Central memory CD4-positive, alpha-beta T cell (primary cell): ENCODE results near the gene CAPRIN1.

ENCODE experiments used
- DNase-seq: peaks from one replicate; pipeline ENCODE4 v3.0.0; 2022

Gene CAPRIN1

DNA sequence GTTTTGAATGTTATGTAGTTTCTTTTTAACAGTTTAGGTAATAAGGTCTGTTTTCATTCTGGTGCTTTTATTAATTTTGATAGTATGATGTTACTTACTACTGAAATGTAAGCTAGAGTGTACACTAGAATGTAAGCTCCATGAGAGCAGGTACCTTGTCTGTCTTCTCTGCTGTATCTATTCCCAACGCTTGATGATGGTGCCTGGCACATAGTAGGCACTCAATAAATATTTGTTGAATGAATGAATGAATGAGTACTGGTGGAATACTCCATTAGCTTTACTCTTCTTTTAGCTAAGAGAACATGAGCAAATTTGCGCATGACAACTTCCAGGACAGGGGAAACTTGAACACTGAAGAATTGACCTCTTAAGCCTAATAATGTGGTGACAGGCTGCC lies 47.3 kb downstream of the CAPRIN1 start:
- DNase-seq, result no peak

DNA sequence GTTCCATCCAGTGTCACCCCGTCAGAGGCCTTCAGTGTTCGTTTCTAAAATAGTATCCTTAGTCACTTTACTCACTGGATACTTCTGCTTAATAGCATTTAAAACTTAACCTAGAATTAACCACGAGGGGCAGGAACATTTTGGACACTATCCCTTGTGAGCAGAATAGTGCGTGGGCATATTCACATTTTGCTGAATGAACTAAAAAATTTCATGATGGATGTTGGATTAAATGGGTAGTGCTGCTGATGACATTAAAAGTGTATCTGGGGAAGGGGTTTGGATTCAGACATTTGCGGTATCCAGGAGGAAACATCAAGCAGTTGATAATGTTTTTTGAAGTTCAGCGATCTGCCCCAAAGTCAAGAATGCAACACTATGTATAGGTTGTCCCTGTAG lies 53.1 kb downstream of the CAPRIN1 start:
- DNase-seq, result no peak

DNA sequence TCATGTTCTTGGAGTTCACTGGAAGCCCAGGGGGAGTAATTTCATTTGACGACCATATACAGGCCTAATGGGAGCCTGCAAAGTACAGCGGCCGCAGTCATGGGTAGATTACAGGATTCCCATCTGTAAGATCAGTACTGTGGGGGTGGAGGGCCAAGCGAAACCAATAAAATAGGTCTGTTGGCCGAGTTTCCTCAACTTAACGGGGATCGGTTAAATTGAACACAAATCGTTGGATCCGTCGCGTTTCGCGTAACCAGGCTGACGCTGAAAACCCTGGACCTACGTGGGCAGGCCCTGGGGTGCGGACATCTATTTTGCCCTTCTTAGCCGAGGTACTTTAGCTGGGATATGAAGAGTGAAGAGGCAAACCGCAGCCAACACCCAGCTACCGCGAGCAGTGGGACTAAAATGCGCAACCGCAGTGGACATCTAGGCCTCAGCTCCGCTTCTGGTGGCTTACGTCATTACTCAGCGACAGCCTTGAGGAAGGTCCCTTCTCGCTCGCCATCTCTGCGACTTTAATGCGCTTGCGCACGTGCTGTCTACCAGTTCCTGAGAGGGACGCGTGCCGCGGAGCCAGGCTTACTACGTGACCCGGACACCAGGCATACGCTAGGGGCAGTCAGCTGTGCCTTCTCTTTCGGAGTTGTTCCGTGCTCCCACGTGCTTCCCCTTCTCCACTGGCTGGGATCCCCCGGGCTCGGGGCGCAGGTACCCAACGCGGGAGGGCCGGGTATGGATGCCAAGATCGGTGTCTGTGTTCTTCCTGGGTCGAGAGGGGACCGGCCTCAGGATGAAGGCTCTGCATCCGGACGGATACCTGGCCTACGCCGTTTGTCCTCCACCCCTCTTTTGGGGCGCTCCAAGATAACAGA lies 53.8 kb downstream of the CAPRIN1 start, which contains the start of gene NAT10:
Gene NAT10 (plus strand): TSS at position 551 of the 878 bp plus-strand sequence. CDS start 2,597 bp downstream, outside the sequence.
- DNase-seq, result peak; percentile 98

DNA sequence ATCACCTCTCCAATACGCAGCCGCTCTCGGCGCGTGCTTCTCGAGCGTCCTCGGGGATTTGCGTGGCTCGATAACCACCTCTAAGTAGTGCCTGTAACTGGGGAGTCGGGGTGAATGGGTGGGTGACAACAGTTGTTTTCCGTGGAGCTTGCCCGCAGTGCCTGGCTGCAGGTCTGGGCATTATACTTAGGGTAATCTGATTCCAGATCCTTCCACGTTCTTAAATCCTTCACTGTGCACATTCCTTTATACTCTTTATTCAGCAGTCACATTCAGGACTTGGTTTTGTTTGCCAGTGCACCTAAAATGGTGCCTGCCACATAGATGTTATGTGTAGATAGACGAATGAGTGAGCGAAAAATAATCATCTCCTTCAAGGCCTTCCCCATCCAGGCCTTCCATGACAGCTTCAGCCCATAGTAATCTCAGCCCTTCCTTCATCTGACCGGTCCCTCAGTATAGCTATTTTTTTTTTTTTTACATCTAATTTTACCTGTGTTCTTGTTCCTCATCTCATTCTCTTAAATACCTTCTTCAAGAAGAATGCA lies 54.5 kb downstream of the CAPRIN1 start:
- DNase-seq, result no peak

DNA sequence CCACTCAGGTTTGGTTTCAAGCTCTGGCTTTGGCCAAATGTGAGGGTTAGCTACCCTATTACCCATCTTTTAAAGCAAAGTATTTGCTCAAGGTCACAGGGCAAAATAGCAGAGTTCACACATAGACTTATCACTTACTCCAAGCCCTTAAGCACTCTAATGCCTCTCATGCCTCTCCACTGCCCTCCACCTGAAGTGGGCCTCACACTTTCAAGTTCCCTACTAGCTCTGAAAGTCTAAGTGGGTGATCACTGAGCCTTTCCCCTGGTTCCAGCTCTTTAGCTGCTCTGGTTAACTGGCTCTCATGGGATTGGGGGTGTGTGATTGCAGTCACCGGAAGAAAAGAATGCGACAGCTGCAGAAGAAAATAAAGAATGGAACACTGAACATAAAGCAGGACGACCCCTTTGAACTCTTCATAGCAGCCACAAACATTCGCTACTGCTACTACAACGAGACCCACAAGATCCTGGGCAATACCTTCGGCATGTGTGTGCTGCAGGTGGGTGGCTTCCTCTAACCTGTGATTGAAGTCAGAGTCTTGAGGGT lies 60.3 kb downstream of the CAPRIN1 start:
- DNase-seq, result no peak

DNA sequence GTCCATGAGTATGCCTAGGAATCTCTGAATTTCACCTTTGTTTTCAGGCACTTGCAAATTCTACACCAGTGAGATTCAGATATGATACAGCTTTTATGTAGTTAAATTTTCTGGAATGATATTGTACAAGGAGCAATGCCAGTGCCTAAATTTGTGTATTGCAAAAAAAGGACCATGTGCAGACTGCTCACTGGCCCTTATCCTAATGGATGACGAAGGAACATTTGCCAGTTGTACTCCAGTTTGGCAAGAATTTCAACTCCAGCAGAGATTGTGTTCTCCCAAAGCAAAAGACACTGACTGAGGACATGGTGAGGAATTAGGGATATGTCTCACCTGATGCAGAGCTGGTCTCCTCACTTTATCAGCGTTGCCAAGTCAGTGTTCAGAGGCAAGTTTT lies 62.5 kb downstream of the CAPRIN1 start:
- DNase-seq, result no peak

- no peak for DNase-seq
These were observed 62.9 kb downstream of the CAPRIN1 start for GRCh38 chr11:34114471-34114870.

- DNase-seq, result no peak
These were observed 69.1 kb downstream of the CAPRIN1 start for GRCh38 chr11:34120651-34121050.

DNA sequence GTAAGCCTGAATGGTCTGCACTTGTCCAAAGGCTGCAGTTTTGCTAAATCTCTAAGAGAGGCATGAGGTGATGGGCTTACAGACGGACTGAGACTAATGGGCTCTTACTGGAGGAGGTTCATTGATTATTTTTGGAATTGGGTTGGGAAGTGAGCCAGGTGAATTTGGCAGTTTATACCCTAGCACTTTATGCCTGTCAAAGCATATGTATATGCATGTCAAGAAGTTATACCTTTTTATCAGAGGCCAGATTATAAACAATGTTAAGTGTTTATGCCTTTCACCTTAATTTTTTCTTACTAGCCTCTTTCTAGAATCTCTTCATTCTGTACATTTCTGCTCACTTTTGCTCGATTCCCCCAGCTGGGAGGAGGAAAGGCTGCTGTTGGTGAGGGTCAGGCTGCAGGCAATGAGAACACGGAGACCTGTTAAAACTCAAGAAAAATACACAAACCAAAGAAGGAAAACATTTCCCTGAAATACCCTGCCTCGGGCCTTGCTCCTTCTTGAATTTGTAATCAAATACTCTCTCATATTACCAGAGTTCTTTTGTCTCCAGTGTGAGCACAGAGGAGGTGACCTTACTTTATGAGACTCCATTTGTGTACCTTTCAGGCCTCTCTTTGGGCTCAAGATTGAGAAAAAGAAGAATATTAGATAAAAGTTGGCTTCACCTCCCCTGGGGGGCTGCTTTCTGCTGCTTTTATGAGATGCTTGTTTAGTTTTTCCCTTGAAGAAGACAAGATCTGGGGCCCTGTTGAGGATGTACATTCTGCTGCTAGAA lies 73.5 kb downstream of the CAPRIN1 start:
- DNase-seq, result no peak

DNA sequence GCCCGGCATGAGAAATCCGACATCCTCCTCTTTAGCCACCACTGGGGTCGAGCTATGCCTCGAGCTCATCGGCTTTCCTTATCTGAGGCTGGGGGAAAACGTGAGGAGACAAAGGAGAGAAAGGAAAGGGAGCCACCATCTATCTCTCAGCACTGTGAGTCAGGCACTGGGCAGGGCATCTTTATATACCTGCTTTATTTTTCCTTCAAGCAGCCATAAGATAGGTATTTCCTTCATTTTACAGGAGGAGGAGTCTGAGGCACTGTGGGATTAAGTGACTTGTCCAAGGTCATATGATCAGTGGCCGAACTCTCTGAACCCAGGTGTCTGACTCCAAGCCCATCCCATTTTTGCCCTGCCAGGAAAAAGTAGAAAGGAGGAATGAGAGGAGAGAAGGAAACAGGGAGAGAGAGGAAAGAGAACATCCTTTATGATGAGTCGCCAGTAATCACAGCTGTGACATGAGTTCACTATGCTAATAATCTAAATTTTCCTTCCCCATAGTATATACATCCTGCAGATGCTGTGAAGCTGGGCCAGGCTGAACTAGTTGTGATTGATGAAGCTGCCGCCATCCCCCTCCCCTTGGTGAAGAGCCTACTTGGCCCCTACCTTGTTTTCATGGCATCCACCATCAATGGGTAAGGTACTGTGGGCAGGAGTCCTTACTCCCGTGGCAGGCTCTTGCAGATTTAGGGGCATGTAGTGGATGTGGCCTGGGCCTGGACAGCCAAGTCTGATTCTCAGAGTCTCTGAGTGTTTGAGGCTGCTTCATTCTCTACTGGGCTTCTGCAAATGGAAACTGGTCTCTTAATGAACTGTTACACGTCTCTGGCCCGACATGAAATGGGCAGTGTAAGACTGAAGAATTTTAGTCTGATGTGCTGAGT lies 75.7 kb downstream of the CAPRIN1 start:
- DNase-seq, result no peak

DNA sequence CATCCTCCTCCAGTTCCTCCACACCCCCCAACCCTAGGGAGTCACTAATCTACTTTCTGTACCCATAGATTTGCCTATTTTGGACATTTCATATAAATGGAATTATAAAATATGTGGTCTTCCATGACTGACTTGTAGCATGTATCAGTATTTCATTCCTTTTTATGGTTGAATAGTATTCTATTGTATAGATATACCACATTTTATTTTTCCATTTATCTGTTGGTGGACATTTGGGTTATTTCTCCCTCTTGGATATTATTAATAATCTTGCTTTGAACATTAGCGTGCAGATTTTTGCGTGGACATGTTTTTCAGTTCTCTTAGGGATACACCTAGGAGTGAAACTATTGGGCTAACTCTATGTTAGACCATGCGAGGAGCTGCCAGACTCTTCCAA lies 77.3 kb downstream of the CAPRIN1 start:
- no peak for DNase-seq

DNA sequence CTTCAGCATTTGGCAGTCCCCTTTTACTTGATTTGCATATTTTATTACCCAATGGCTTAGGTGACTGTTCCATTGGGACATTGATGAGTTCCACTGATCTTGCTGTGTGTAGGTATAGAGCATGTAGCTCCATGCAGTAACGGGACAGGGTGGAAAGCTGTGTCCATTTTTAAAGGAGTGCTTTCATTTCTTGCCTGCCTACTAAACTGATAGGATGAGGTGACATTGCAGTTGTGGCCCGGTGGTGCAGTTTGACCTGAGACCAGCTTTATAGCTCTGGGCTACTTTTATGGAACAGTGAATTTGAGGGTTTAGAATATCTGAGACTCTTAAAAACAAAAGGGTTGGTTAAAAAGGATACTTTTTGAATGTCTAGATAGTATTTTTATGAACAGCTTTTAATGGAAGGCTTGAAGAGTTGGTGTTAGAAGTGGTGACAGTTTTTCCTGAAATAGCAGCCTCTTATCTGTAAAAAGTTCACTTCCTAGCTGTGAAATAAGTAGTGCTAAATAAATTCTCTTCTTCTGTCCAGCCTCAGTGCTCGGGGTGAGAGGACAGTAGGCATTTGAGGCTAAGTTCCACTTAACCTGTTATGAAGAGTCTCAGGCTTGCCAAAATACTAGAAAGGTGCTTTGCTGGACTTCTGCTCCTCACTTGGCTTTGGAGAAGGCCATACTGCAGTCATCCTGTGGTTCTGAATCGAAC lies 80.9 kb downstream of the CAPRIN1 start:
- DNase-seq, result no peak

DNA sequence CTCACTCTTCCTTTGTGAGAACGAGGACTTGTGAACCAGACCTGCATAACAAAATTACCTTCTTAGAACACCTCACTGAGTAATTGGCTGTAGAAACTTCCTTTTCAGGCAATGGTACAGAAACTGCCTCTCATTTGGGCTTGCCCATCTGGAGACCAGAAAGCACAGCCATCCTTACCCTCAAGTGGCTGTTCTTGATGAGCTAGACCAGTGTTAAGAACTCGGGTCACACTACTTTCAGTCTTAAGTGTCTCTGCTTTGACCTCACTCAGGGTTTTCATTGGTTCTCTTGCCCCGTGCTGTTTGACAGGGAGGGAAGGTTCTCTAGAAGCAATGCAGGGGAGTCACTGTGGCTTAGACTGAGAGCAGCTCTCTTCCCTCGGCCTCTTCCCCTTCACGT lies 83.2 kb downstream of the CAPRIN1 start:
- no peak for DNase-seq

- DNase-seq, result no peak
These were observed 83.9 kb downstream of the CAPRIN1 start for GRCh38 chr11:34135439-34135838.

DNA sequence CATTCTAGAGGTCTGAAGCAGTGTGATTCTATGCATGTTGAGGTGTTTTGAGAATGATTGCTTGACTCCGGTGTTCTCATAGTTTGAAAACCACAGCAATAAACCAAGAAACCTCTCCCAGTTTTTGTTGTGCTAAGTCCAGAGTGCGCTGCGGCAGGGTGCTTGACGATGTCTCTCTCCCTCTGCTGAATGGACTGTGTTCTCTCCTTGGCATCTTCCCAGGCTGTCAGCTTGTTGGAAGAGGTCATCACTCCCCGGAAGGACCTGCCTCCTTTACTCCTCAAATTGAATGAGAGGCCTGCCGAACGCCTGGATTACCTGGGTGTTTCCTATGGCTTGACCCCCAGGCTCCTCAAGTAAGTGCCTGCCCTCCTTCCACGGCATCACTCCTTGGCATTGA lies 84.9 kb downstream of the CAPRIN1 start:
- DNase-seq, result no peak

GRCh38 chr11:34139346-34139745 lies 87.8 kb downstream of the CAPRIN1 start:
- no peak for DNase-seq

DNA sequence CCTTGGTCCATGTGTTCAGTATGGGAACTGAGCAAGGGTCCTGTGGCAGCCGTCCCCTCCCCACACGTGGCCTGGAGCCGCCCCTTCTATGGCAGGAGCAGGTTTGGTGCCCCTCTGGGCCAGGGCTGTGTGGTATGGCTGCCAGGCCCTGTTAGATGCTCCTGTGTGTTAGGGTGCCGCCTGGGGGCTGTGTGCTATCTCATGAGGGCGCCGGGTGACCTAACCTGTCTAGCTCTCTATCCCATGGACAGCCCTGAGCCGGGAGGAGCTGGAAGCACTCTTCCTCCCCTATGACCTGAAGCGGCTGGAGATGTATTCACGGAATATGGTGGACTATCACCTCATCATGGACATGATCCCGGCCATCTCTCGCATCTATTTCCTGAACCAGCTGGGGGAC lies 88.6 kb downstream of the CAPRIN1 start:
- no peak for DNase-seq

GRCh38 chr11:34143048-34143447 lies 91.5 kb downstream of the CAPRIN1 start:
- DNase-seq, result no peak

DNA sequence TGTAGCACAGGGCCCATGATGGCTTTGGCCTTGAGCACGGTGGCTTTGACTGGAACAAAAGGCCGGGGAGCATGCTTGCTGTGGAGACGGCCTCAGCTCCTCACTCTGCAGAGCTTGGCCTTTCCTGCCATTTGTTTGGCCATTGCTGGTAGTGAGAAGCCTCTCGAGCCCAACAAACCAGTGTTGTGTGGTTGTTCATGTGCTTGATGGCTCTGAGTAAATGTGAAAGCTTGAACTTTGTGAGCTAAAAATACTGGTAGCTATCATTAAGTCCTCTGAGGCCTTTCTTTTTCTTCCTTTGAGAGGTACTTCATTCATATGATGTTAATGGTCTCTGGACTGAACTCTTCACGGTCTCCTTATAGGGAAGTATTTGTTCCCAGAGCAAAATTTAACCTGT lies 93.5 kb downstream of the CAPRIN1 start:
- DNase-seq, result no peak

GRCh38 chr11:34145847-34146381 lies 94.4 kb downstream of the CAPRIN1 start:
- no peak for DNase-seq

- no peak for DNase-seq
These were observed 94.9 kb downstream of the CAPRIN1 start for GRCh38 chr11:34146411-34146810.
